SU-DHL-6 (cell line): ENCODE measurements around the gene CACNA1G.

Source experiments
- H2AFZ ChIP-seq: fragments of 200-600 bp; sonication (generic); 2 replicates; pipeline ENCODE4 v1.6.1; 2014; ENCODE audit warnings: low read depth, mild to moderate bottlenecking, moderate library complexity, mixed read lengths, antibody characterized with exemption, low read length; ENCODE audit not compliant: severe bottlenecking
- H3F3A ChIP-seq: fragments of 200-600 bp; shearing (Covaris generic); 2 replicates; pipeline ENCODE4 v1.6.0; 2016; ENCODE audit warnings: antibody characterized with exemption, mild to moderate bottlenecking; ENCODE audit not compliant: insufficient read depth
- H3K27ac ChIP-seq: fragments of 200-600 bp; sonication (generic); 2 replicates; pipeline ENCODE4 v1.5.1; 2016; ENCODE audit warnings: low read depth, mild to moderate bottlenecking, low read length, moderate library complexity, mixed read lengths
- H3K27me3 ChIP-seq: fragments of 200-600 bp; sonication (generic), shearing (Covaris generic); 2 replicates; pipeline ENCODE4 v1.6.0; 2014; ENCODE audit warnings: mild to moderate bottlenecking, low read length
- H3K36me3 ChIP-seq: fragments of 200-600 bp; sonication (generic); 2 replicates; pipeline ENCODE4 v1.6.1; 2014; ENCODE audit warnings: mild to moderate bottlenecking, low read length, mixed read lengths
- H3K4me2 ChIP-seq: fragments of 300-600, 200-600 bp; shearing (Covaris generic), sonication (generic); 2 replicates; pipeline ENCODE4 v1.6.0; 2014; ENCODE audit warnings: low read length, low read depth, mild to moderate bottlenecking; ENCODE audit not compliant: poor library complexity, severe bottlenecking
- H3K4me3 ChIP-seq: fragments of 200-600 bp; sonication (generic); 2 replicates; pipeline ENCODE4 v1.5.1; 2014; ENCODE audit warnings: antibody characterized with exemption, low read length, mild to moderate bottlenecking, mixed read lengths; ENCODE audit not compliant: insufficient read depth, poor library complexity, severe bottlenecking
- H3K79me2 ChIP-seq: fragments of 200-600 bp; sonication (generic); 2 replicates; pipeline ENCODE4 v1.6.1; 2014; ENCODE audit warnings: mild to moderate bottlenecking, low read length, moderate library complexity; ENCODE audit not compliant: insufficient read depth
- H3K9ac ChIP-seq: fragments of 200-600 bp; sonication (generic); 2 replicates; pipeline ENCODE4 v1.7.0; 2014; ENCODE audit warnings: mild to moderate bottlenecking, low read length
- H3K9me2 ChIP-seq: fragments of 200-600 bp; sonication (generic); replicated peaks from 2 replicates; pipeline ENCODE4 v1.6.1; 2014; ENCODE audit warnings: low read length; ENCODE audit not compliant: insufficient read depth
- H3K9me3 ChIP-seq: fragments of 200-600 bp; sonication (generic); 2 replicates; pipeline ENCODE4 v1.6.1; 2014; ENCODE audit warnings: low read length, mixed read lengths; ENCODE audit not compliant: insufficient read depth
- H4K20me1 ChIP-seq: fragments of 200-600 bp; sonication (generic); 2 replicates; pipeline ENCODE4 v1.6.1; 2014; ENCODE audit warnings: low read depth, mild to moderate bottlenecking, antibody characterized with exemption, low read length, moderate library complexity, mixed read lengths
- CTCF ChIP-seq: fragments of 200-600 bp; sonication (generic); IDR thresholded peaks from one replicate; pipeline ENCODE4 v1.5.1; 2017; ENCODE audit warnings: antibody characterized with exemption, mild to moderate bottlenecking, low read length, moderate library complexity; ENCODE audit not compliant: insufficient read depth, poor library complexity, severe bottlenecking
- EZH2phosphoT487 ChIP-seq: fragments of 200-600 bp; sonication (generic), shearing (Covaris generic); conservative IDR thresholded peaks from 2 replicates; pipeline ENCODE4 v1.6.1; 2018; ENCODE audit warnings: mild to moderate bottlenecking, antibody characterized with exemption, low read length, moderate library complexity, mixed read lengths

CACNA1G gene

DNA sequence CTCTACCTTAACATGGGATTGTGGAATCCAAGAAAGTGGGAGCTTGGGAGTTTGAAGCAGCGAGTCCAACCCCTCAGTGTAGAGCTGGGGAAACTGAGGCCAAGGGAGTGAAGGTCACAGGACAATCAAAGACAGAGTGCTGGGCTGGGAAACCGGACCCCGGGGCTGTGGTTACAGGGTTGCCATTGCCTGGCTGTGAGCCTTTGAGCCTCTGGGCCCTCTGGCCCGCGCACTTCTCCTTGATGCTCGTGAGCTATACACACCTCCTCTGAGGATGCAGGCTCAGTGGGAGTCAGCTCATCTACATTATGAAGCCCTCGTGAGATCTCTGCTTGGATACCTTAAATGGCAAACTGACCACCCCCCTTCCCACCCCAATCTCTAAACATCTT lies 76.3 kb downstream of the CACNA1G start:
- TF ChIP-seq CTCF (no peak), EZH2phosphoT487 (no peak)
- Histone ChIP-seq H3K4me2 (no peak overlapping the region), H3K27ac (no peak overlapping the region), H4K20me1 (no peaks in the 10 kb centered on the region), H3K9me3 (no peaks in the 10 kb centered on the region), H3K9ac (no peak overlapping the region), H2AFZ (no peak overlapping the region), H3K27me3 (no peaks in the 10 kb centered on the region), H3K9me2 (no peaks in the 10 kb centered on the region), H3F3A (no peaks in the 10 kb centered on the region), H3K36me3 (no peaks in the 10 kb centered on the region), H3K79me2 (no peaks in the 10 kb centered on the region), H3K4me3 (no peak overlapping the region)

GRCh38 chr17:50637829-50638605 lies 77.5 kb downstream of the CACNA1G start:
- H3K9ac ChIP-seq = no peak overlapping the region
- no peak for TF ChIP-seq EZH2phosphoT487
- no peak for TF ChIP-seq CTCF
- H3K9me2 ChIP-seq = no peaks in the 10 kb centered on the region
- H4K20me1 ChIP-seq = no peaks in the 10 kb centered on the region
- H2AFZ ChIP-seq = no peak overlapping the region
- H3K9me3 ChIP-seq = no peaks in the 10 kb centered on the region
- H3K79me2 ChIP-seq = no peaks in the 10 kb centered on the region
- no peaks in the 10 kb centered on the region for H3K36me3 ChIP-seq
- H3K4me2 ChIP-seq = no peak overlapping the region
- no peak overlapping the region for H3K27ac ChIP-seq
- no peak overlapping the region for H3K4me3 ChIP-seq
- no peaks in the 10 kb centered on the region for H3F3A ChIP-seq
- no peaks in the 10 kb centered on the region for H3K27me3 ChIP-seq

- Histone ChIP-seq H3K4me3 (no peak overlapping the region), H3F3A (no peaks in the 10 kb centered on the region), H3K4me2 (no peak overlapping the region)
These were observed 78.1 kb downstream of the CACNA1G start for GRCh38 chr17:50638606-50638965.

More at GRCh38 chr17:50638606-50638965, 78.1 kb downstream of the CACNA1G start:
- H3K27me3 ChIP-seq = no peaks in the 10 kb centered on the region
- no peak overlapping the region for H2AFZ ChIP-seq
- no peaks in the 10 kb centered on the region for H3K9me2 ChIP-seq
- no peaks in the 10 kb centered on the region for H3K36me3 ChIP-seq
- H3K9ac ChIP-seq = no peak overlapping the region
- TF ChIP-seq CTCF (no peak), EZH2phosphoT487 (no peak)
- H3K79me2 ChIP-seq = no peaks in the 10 kb centered on the region
- no peaks in the 10 kb centered on the region for H3K9me3 ChIP-seq
- H4K20me1 ChIP-seq = no peaks in the 10 kb centered on the region
- no peak overlapping the region for H3K27ac ChIP-seq
